Cardiac muscle cell (in vitro differentiated cells and primary cell): ENCODE results near the gene TTC23. TPM values are rescaled to one million over a fixed set of nuclear protein-coding genes. Genes with fewer than 3 reads are reported as not detected.

ENCODE experiments used
- DNase-seq, 2 donors: peaks; one replicate each; pipeline versions ENCODE4 v3.0.0 to v3.0.0-alpha.2; 2010 to 2017; ENCODE audit warnings: low read depth in 1 of 2, low spot score in 1 of 2
- H3K27ac ChIP-seq: fragments of 200-600 bp; sonication (generic); 2 replicates; pipeline ENCODE4 v1.5.1; 2016
- H3K27me3 ChIP-seq: fragments of 200-600 bp; sonication (generic); 2 replicates; pipeline ENCODE4 v1.6.0; 2016; ENCODE audit warnings: control low read depth
- H3K36me3 ChIP-seq: fragments of 200-600 bp; sonication (generic); 2 replicates; pipeline ENCODE4 v1.5.1; 2016; ENCODE audit warnings: control low read depth
- H3K4me1 ChIP-seq: fragments of 200-600 bp; sonication (generic); 2 replicates; pipeline ENCODE4 v1.8.1; 2017; ENCODE audit warnings: low read depth, mild to moderate bottlenecking, mixed run types
- H3K4me3 ChIP-seq: fragments of 200-600 bp; sonication (generic); 2 replicates; pipeline ENCODE4 v1.5.1; 2016; ENCODE audit warnings: mild to moderate bottlenecking
- H3K9me3 ChIP-seq: fragments of 200-600 bp; sonication (generic); 2 replicates; pipeline ENCODE4 v1.5.1; 2017; ENCODE audit warnings: low read depth, mild to moderate bottlenecking, control low read depth
- CTCF ChIP-seq: IDR thresholded peaks from 2 replicates; pipeline ENCODE4 v1.5.1; 2012; ENCODE audit warnings: low read depth, mild to moderate bottlenecking, low read length
- polyA plus RNA-seq: library from polyadenylated mRNA; unstranded; fragments of >200 nt; fragmentation: Nextera tagmentation; extraction: Ambion mirVana; gene quantifications from 2 replicates; pipeline ENCODE4 v1.2.1, GENCODE V29; 2016
- total RNA-seq: library from RNA; depleted of rRNA; stranded (reverse); fragments of >200 nt; gene quantifications from 2 replicates; pipeline ENCODE4 v1.2.3, GENCODE V29; 2016

The TTC23 gene
- total and polyA plus RNA-seq, 2 experiments from 2014 or later: 15.0 to 38.2 TPM

DNA sequence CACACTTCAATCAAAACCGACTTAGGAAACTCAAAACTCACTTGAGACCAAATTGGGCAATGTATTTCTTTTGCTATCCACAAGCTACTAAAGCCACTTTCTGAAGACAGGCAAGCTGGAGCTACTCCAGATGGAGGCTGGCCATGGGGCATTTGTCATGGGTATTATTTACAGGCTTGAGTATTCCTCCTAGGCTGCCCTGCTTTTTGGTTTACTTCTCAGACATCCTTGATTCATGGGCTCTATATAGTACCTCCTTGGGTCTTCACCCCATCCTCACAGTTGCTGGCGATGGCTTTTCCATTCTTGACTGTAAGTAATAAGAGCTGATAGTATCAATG, 163.1 kb downstream of the TTC23 start:
- Histone ChIP-seq H3K27ac (no peak overlapping the region), H3K27me3 (no peaks in the 10 kb centered on the region), H3K4me1 (no peaks in the 10 kb centered on the region), H3K9me3 (peaks cover 3% of the 10 kb centered on the region), H3K36me3 (no peaks in the 10 kb centered on the region), H3K4me3 (no peak overlapping the region)
- DNase-seq: no peak
- no peak for TF ChIP-seq CTCF

Other genes with a start within 250 kb of the TTC23 start
- gene PGPEP1L, start 241.8 kb downstream of the TTC23 start, total RNA-seq: not detected in 2 replicates
- gene PGPEP1L, start 241.8 kb downstream of the TTC23 start, polyA plus RNA-seq: not detected in 2 replicates
- 4.8 and 8.0 TPM in 2 replicates for gene SYNM, start 144.5 kb downstream of the TTC23 start, total RNA-seq
- gene SYNM, start 144.5 kb downstream of the TTC23 start, polyA plus RNA-seq: 2.3 and 5.4 TPM in 2 replicates
- gene LRRC28, start 1.9 kb upstream of the TTC23 start, total RNA-seq: 24.9 and 39.1 TPM in 2 replicates
- gene LRRC28, start 1.9 kb upstream of the TTC23 start, polyA plus RNA-seq: 44.3 and 45.5 TPM in 2 replicates